SU-DHL-6 (cell line): ENCODE measurements around the gene USP31.

Source experiments
- EZH2phosphoT487 ChIP-seq: fragments of 200-600 bp; sonication (generic), shearing (Covaris generic); conservative IDR thresholded peaks from 2 replicates; pipeline ENCODE4 v1.6.1; 2018; ENCODE audit warnings: mild to moderate bottlenecking, antibody characterized with exemption, low read length, moderate library complexity, mixed read lengths
- TF ChIP-seq, protein P1 (sequence below): fragments of 200-600 bp; sonication (generic); IDR thresholded peaks from one replicate; pipeline ENCODE4 v1.5.1; 2017; ENCODE audit warnings: antibody characterized with exemption, mild to moderate bottlenecking, low read length, moderate library complexity; ENCODE audit not compliant: insufficient read depth, poor library complexity, severe bottlenecking

DNA sequence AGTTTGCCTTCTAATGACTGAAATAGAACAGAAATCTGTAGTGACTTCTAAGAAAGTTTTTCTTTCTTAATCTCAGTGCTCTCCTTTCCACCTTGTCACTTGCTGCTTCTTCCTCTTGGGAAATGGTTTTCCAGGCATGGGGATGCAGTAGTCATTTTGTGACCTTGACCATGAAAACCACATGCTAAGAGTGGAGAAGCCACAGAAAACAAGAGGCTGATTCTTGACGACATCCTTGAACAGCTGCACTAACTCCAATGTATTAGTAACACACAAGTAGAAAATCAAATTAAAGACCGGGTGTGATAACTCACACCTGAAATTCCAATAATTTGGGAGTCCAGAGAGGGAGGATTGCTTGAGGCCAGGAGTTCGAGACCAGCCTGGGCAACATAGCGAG lies 15.5 kb upstream of the USP31 start:
- TF ChIP-seq, protein P1, sequence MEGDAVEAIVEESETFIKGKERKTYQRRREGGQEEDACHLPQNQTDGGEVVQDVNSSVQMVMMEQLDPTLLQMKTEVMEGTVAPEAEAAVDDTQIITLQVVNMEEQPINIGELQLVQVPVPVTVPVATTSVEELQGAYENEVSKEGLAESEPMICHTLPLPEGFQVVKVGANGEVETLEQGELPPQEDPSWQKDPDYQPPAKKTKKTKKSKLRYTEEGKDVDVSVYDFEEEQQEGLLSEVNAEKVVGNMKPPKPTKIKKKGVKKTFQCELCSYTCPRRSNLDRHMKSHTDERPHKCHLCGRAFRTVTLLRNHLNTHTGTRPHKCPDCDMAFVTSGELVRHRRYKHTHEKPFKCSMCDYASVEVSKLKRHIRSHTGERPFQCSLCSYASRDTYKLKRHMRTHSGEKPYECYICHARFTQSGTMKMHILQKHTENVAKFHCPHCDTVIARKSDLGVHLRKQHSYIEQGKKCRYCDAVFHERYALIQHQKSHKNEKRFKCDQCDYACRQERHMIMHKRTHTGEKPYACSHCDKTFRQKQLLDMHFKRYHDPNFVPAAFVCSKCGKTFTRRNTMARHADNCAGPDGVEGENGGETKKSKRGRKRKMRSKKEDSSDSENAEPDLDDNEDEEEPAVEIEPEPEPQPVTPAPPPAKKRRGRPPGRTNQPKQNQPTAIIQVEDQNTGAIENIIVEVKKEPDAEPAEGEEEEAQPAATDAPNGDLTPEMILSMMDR, result no peak
- TF ChIP-seq EZH2phosphoT487, result no peak
